NB4 (cell line): ENCODE measurements around the gene TAF1C.

ENCODE experiments used
- MYC ChIP-seq: IDR thresholded peaks from 2 replicates; pipeline ENCODE4 v1.6.1; 2011; ENCODE audit warnings: low read depth, low read length
- POLR2A ChIP-seq: IDR thresholded peaks from 2 replicates; pipeline ENCODE4 v1.6.1; 2011; ENCODE audit warnings: mild to moderate bottlenecking; ENCODE audit not compliant: insufficient read length; ENCODE audit errors: extremely low read depth
- TF ChIP-seq, protein P1 (sequence below): IDR thresholded peaks from one replicate; pipeline ENCODE4 v1.5.1; 2012; ENCODE audit warnings: low read depth, low read length
- TF ChIP-seq, protein P2 (sequence below): IDR thresholded peaks from 2 replicates; pipeline ENCODE4 v1.6.1; 2011; ENCODE audit warnings: low read depth, low read length

DNA sequence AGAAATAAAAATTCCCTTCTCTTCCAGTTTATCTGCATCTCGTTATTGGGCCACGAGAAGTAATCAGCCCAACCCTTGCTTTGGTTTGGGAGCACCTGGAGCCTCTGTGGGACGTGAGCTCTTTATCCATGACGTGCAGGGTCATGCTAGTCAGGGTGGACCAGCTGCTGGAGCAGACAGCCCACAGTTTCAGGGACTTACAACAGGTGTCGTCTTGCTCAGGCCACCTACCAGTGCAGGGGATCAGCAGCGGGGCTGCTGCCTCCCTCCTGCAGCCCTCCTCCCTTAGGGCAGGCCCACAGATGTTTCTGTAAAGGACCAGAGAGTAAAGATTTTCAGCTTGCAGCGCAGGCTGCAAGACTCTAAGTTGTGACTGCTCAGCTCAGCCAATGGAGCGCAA lies 21.0 kb upstream of the TAF1C start:
- TF ChIP-seq, protein P1, sequence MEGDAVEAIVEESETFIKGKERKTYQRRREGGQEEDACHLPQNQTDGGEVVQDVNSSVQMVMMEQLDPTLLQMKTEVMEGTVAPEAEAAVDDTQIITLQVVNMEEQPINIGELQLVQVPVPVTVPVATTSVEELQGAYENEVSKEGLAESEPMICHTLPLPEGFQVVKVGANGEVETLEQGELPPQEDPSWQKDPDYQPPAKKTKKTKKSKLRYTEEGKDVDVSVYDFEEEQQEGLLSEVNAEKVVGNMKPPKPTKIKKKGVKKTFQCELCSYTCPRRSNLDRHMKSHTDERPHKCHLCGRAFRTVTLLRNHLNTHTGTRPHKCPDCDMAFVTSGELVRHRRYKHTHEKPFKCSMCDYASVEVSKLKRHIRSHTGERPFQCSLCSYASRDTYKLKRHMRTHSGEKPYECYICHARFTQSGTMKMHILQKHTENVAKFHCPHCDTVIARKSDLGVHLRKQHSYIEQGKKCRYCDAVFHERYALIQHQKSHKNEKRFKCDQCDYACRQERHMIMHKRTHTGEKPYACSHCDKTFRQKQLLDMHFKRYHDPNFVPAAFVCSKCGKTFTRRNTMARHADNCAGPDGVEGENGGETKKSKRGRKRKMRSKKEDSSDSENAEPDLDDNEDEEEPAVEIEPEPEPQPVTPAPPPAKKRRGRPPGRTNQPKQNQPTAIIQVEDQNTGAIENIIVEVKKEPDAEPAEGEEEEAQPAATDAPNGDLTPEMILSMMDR = no peak
- TF ChIP-seq POLR2A (no peak), MYC (no peak)
- TF ChIP-seq, protein P2, sequence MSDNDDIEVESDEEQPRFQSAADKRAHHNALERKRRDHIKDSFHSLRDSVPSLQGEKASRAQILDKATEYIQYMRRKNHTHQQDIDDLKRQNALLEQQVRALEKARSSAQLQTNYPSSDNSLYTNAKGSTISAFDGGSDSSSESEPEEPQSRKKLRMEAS = no peak
